T-helper 1 cell (primary cell): ENCODE data around the gene SASH3.

ENCODE experiments used
- DNase-seq, 5 donors: peaks; one replicate each; pipeline ENCODE4 v3.0.0-alpha.2; 2012 to 2020

SASH3 gene

GRCh38 chrX:129759576-129760061, 20.1 kb upstream of the SASH3 start:
- peak in 4 of 5 donors; percentile 18 to 87 (median 36) for DNase-seq

GRCh38 chrX:129760155-129760554, 19.6 kb upstream of the SASH3 start:
- no peak for DNase-seq

- no peak for DNase-seq
These were observed 18.8 kb upstream of the SASH3 start for GRCh38 chrX:129760981-129761380.

- DNase-seq: no peak
These were observed 18.2 kb upstream of the SASH3 start for GRCh38 chrX:129761596-129761995.

GRCh38 chrX:129762448-129762847, 17.3 kb upstream of the SASH3 start:
- DNase-seq: no peak

GRCh38 chrX:129763666-129764065, 16.1 kb upstream of the SASH3 start:
- no peak for DNase-seq

GRCh38 chrX:129768186-129768585, 11.6 kb upstream of the SASH3 start:
- DNase-seq: no peak

- no peak for DNase-seq
These were observed 10.9 kb upstream of the SASH3 start for GRCh38 chrX:129768586-129769466.

- DNase-seq: peak; percentile 40 to 95 (median 66)
These were observed 10.1 kb upstream of the SASH3 start for GRCh38 chrX:129769467-129770154.

GRCh38 chrX:129771266-129771995, 8.3 kb upstream of the SASH3 start:
- DNase-seq: peak in 1 of 5 donors; percentile 70

- peak in 2 of 5 donors; percentile 17 to 78 for DNase-seq
These were observed 6.8 kb upstream of the SASH3 start for GRCh38 chrX:129772796-129773431.

GRCh38 chrX:129773649-129774458, 5.9 kb upstream of the SASH3 start:
- no peak for DNase-seq

- DNase-seq: peak; percentile 53 to 89 (median 63)
These were observed 2.3 kb upstream of the SASH3 start for GRCh38 chrX:129777218-129778030.

GRCh38 chrX:129779086-129779672, 570 bp upstream of the SASH3 start:
- no peak for DNase-seq

GRCh38 chrX:129780441-129781105, 824 bp downstream of the SASH3 start:
- no peak for DNase-seq

GRCh38 chrX:129781134-129781672, 1.5 kb downstream of the SASH3 start:
- peak; percentile 49 to 93 (median 65) for DNase-seq

- no peak for DNase-seq
These were observed 2.1 kb downstream of the SASH3 start for GRCh38 chrX:129781680-129782495.

- no peak for DNase-seq
These were observed 3.0 kb downstream of the SASH3 start for GRCh38 chrX:129782706-129783105.
